GM18507 (cell line): ENCODE measurements around the gene ERCC1.

Source experiments
- DNase-seq: peaks from one replicate; pipeline ENCODE4 v3.0.0; 2011; ENCODE audit warnings: low read depth; ENCODE audit not compliant: insufficient read length; ENCODE audit errors: extremely low spot score
- FAIRE-seq: peaks from 2 replicates; lab custom pipeline; 2011; peaks lifted over from hg19 to GRCh38; lab: Jason Lieb, UNC

Gene ERCC1

GRCh38 chr19:45457776-45458175 lies 34.1 kb upstream of the ERCC1 start:
- DNase-seq (no peak), FAIRE-seq (no peak)

GRCh38 chr19:45456500-45456815 lies 32.7 kb upstream of the ERCC1 start:
- FAIRE-seq (no peak), DNase-seq (no peak)

GRCh38 chr19:45455707-45456499 lies 32.2 kb upstream of the ERCC1 start:
- peak; percentile 35 for FAIRE-seq
- no peak for DNase-seq

GRCh38 chr19:45451850-45452387 lies 28.2 kb upstream of the ERCC1 start:
- DNase-seq, result no peak
- FAIRE-seq, result no peak

- DNase-seq (no peak), FAIRE-seq (peak; percentile 56)
Measured at GRCh38 chr19:45451131-45451849, 27.6 kb upstream of the ERCC1 start.

GRCh38 chr19:45450012-45450333 lies 26.3 kb upstream of the ERCC1 start:
- FAIRE-seq, result peak; percentile 12
- no peak for DNase-seq

GRCh38 chr19:45448887-45449299 lies 25.2 kb upstream of the ERCC1 start:
- FAIRE-seq (no peak), DNase-seq (no peak)

- FAIRE-seq (no peak), DNase-seq (no peak)
Measured at GRCh38 chr19:45448425-45448756, 24.7 kb upstream of the ERCC1 start.

GRCh38 chr19:45446944-45447343 lies 23.2 kb upstream of the ERCC1 start:
- DNase-seq (no peak), FAIRE-seq (no peak)

- DNase-seq (no peak), FAIRE-seq (peak; percentile 84)
Measured at GRCh38 chr19:45446295-45446694, 22.6 kb upstream of the ERCC1 start.

- DNase-seq (no peak), FAIRE-seq (no peak)
Measured at GRCh38 chr19:45445139-45445538, 21.4 kb upstream of the ERCC1 start.

- peak; percentile 76 for FAIRE-seq
- DNase-seq, result peak; percentile 76
Measured at GRCh38 chr19:45444318-45445041, 20.8 kb upstream of the ERCC1 start.

GRCh38 chr19:45443462-45444317 lies 20.0 kb upstream of the ERCC1 start:
- no peak for DNase-seq
- FAIRE-seq, result peak; percentile 68

- no peak for DNase-seq
- no peak for FAIRE-seq
Measured at GRCh38 chr19:45442778-45443461, 19.2 kb upstream of the ERCC1 start.

- DNase-seq (no peak), FAIRE-seq (no peak)
Measured at GRCh38 chr19:45442408-45442777, 18.7 kb upstream of the ERCC1 start.

GRCh38 chr19:45440873-45441654 lies 17.3 kb upstream of the ERCC1 start:
- FAIRE-seq (no peak), DNase-seq (no peak)

- FAIRE-seq (no peak), DNase-seq (no peak)
Measured at GRCh38 chr19:45440259-45440638, 16.5 kb upstream of the ERCC1 start.

GRCh38 chr19:45439569-45440258 lies 16.0 kb upstream of the ERCC1 start:
- DNase-seq, result peak; percentile 66

More at GRCh38 chr19:45439569-45440258, 16.0 kb upstream of the ERCC1 start:
- peak; percentile 82 for FAIRE-seq
